ENCODE results near the gene KCNH2.
A peak's percentile ranks its signal among the peaks of the same experiment; 100 is the strongest.

Gene KCNH2

DNA sequence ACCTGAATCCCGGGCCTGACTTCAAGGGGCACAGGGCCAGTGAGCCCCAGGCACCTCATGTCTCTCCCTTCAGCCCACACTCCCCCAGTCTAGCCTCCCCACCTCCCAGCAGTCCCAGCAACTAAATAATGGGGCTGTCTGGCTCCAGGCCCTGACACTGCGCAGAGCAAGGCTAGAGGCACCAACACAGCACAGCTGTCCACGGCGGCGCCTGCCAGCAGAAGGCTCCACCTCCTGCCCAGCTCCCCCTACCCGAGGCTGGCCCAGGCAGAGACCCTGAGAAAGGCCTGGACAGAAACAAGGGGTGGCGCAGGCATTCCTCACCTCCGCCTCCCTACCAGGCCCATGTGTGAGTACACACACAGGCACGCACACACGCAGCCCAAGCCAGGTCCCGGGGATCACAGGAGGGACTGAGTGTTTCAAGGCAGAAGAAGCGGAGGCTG lies 6.1 kb downstream of the KCNH2 start:
- DNase-seq: no peak

DNA sequence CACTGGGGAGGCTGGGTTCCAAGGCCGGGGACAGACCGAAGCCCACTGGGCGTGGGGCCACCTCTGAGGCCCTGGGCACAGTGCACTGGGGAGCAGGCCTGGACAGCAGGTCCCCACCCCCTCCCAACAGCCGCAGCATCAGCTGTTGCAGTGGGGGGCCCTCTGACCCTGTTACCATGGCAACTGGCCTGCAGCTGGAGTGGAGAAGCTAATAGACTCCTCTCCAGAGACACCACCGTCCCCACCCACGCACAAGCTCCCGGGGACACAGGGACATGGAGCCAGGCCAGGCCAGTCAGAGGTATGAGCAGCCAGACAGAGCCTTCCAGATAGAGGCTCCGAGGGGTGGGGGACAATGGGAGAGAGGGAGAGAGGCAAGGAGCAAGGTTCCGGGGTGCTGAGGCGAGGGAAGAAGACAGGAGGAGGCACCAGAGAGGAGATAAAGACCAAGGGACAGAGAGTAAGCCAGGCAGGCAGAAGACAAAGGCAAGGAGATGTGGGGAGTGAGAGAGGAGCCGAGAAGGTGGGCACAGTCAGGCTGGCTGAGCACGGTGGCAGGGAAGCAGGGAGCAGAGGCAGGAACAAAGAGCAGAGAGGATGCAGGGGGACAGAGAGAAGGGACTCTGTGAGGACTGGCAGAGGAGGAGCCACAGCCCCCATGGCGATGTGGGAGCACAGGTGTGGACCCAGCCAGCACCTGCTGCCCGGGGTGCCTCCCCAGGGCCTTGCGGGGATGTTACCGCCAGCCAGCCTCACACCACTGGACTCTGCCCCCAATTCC lies 6.7 kb downstream of the KCNH2 start:
- DNase-seq: no peak

DNA sequence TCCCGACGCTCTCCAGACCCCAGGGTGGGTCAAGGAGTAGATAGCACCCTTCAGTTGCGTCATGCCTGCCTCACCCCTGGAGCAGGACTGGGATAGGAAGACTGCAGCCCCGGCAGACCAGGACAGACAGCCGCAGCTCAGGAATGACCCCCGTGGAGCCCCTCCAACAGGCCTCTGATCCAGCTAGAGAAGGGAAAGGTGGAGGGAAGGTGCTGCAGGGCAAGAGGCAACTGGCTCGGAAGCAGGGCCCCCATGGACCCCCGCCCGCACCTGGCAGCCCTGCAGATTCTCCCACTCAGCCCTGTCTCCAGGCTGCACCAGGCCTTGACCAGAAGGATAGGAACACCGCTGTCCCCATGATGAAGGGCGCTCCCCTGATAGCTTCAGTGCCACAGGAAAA lies 7.7 kb downstream of the KCNH2 start:
- DNase-seq: no peak

DNA sequence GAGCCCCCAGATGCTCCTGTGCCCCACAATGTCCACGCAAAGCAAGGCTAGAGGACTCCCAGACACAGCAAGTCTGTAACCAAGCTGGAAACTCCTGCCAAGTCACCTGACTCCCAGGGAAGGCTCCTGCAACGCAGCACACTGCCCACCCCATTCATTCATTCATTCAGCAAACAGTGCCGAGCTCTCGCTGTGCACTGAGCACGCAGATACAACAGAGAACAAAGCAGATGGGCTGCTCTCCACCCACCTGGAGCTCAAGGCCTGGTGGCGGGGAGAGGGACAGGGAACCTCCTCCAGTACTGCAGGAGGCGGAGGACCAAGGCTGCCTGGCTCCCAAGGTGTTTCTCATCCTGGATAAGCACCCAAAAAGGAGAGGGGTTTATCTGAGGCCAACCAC lies 8.6 kb downstream of the KCNH2 start:
- no peak for DNase-seq

DNA sequence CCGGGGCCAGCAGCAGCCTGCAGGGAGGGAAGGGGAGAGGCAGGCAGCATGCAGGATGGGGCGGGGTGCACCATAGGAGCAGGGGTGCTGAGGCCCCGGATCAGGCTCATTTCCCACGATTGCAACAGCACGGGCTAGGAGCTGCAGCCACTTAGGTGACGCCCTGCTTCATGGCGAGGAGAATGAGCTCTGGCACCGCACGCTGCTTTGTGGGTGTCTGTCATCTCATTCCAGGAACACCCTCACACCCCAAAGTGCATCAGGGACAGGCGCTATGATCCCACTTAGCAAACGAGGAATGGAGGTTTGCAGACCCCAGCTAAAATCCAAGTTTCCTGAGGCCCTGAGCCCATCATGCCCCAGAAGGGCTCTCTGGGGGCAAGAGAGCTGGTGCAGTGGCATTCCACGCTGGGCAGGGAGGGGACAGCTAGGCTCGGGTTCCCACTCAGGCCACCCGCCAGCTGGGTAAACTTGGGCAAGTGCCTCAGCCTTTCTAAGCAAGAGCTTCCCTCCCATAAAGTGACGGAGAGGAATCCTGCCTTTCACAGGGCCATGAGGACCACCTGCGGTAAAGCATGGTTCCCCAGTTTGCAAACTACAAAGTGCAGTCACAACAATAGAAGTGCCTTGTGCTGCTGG lies 9.3 kb downstream of the KCNH2 start:
- DNase-seq: no peak

DNA sequence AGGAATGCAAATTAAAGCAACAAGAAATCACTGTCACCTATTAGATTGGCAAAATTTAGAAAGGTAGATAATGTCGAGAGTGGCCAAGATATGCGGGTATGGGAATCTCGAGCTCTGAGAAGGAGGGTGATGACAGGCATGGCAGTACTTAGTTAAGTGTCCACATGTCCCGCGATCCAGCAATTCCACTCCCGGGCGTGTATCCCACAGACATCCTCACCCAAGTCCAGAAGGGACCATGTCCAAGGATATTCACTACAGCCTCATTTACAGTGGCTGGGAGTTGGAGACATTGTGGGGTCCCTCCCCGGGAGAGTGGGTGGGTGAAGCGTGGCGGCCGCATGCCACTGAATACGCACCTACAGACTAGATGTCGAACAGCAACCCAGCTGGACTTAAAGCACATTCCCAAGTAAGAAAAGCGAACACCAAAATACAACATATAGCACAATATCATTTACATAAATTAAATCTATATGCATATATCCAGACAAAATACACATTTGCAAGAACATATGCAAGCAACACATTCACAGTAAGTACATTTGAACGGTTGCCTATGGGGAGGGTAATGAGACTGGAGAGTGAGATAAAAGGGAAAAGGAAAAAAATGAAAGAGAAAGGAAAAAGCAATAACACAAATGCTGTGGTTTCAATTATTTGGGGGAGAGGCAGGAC lies 9.9 kb downstream of the KCNH2 start:
- DNase-seq: no peak

DNA sequence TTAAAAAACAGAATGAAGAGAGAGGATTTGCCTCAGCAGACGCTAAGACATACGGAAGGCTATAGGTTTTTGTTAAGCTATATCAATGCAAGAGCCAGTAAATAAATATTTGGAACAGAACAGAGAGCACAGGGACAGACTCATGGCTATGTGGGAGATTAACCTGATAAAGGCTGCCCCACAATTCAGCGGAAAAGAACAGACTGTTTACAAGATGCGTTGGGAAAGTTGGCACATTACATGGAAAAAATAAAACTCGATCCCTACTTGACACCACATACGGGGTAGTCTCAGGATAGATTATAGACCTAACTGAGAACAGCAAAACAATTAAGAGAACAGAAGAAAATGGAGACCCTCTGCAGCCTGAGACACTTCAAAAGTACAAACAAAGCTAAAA lies 10.8 kb downstream of the KCNH2 start:
- DNase-seq: no peak

DNA sequence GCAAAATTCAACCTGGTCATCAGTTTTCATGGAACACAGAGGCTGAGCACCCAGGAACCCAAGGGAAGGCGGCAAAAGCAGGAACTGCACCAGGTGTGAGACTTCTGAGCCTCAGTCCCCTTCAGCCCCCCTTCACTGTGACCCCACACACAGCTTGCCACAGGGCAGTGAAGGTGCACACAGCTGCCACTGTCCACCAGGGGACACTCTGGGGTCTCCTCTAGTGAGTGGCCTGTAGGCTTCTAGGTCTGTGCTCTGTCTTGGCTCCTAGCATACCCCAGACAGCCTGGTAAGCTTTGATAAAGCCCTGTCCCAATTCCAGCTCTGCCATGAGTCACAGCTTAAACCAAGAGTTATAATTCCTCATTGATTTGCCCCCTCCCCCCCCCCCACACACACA lies 12.1 kb downstream of the KCNH2 start:
- no peak for DNase-seq

DNA sequence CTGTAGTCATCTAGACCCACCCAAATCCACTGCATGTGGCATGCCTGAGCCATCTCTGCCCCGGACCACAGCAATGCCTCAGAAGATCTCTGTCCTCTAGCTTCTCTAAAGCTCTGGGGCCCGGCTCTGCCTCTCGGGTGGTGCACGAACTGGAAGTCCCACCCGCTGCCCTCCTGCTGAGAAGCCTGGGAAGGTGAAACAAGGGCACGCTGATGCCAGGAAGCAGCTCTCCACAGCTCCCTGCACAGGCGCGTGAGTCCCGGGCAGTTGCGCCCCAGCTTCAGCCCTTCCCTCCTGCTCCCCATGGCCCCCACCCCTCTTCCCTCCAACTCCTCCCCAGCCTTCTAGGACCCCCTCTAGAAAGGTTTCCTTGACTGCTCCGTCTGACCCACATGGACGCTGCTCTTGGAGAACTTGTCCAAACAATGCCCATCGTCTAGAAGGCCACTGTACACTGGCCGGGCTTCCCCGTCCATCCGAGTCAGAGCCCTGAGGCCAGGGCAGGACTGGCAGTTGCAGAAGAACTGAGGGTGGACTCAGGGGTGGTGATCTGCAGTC lies 12.8 kb downstream of the KCNH2 start:
- no peak for DNase-seq

DNA sequence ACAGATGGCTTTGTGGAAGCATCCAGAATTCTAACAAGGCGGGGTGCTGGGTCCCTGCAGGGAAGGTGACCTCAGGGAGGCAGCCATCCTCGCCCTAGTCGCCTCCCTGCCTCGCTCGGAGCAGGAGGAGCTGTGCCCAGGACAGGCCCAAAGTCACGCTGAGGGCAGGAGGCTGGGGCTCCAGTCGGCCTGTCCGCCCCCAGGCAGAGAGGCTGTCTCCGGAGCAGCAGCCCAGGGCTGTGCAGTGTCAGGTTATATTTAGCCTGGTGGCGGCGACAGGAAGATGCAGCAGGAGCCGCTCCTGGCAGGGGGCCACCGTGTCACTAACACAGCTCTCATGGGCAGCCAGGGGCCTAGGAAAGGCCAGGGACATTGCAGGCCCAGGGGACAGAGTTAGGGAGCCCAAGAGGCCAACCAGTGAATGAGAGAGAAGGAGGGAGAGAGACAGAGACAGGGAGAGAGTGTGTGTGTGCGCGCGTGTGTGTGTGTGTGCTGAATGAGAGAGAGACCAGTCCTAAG lies 13.5 kb downstream of the KCNH2 start:
- no peak for DNase-seq

DNA sequence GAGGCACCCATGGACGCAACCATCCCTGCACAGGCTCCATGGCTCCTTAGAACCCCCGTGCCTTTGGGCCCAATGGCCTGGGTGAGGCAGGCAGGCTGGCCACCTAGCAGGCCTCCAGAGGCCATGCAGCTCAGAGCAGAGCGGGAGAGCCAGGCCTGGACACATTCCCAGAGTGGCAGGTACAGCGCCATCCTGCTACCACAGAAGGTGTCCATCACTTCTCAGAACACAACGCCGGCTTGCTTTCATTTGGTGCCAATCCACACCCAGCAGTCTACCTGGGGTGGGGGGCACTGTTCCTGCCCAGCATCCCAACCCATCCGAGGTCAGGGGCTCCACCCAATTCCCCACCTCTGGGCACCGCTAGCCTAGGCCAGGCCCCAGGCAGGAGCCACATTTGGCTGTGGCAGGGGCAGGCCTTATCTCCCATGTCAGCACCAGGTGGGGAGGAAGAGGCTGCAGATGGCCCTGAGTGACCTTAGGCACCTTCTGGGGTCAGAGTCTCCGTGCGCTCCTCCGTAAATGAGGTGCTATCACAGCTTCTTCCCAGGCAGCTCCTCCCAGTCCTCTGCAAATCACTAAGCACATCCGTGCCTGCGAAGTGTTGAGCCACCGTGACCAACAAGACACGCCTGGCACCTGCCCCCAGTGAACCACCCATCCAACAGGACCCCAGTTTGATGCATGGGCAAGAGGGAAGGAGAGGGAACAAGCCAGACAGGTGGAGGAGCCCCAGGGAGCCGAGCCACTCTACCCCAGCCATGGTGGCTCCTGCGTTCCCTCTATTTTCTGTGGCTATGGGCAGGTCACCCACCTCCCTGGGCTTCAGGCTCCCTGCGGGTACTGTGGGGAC lies 14.2 kb downstream of the KCNH2 start:
- DNase-seq: no peak

DNA sequence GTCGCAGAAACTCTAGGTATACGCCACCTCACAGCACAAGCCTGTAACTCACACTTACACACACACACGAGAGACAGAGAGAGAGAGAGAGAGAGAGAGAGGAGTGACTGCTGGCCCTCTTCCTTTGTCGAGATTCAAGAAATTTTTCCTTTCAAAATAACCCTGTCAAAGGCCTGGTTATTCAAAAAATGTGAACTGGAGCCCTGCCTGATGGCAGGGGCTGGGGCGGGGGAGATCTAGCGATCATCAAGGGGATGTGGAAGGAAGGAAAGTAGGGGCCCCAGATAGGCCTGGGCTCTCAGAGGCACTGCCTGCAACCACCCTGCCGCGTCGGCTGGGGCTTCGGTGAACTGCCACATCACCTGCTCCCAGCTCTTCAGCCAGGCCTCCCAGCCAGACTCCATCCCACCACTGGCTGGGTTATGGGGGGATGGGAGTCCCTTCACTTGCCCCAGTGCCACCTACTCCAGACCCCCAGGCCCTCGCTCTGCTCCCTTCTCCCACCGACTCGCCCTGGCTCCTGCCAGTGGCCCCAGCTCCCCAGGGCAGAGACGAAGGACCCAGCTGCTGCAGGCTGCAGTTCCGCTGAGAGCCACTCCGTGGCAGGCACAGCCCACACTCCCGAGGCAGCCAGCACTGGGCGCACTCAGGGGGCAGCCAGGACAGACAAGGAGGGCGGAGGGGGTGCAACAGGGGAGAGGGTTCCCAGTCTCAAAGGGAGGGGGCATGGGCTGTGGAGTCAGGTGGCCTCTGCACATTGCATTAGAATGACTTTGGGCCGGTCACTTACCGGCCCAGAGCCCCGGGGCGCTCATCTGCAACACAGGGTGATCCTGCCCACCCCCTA lies 15.3 kb downstream of the KCNH2 start:
- peak; percentile 72 for DNase-seq

DNA sequence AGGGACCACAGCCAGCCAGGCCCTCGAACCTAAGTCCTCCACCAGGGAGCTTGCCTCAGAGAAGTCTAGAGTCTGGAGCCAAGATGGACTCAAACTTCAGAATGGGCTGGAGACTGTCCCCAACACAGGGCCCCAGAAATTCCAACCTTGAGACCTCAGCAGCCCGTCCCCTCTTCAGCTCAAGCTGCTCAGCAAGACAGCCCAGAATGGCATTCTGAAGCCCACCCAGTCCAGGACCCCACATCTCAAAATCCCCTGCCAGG lies 15.9 kb downstream of the KCNH2 start:
- DNase-seq: no peak

DNA sequence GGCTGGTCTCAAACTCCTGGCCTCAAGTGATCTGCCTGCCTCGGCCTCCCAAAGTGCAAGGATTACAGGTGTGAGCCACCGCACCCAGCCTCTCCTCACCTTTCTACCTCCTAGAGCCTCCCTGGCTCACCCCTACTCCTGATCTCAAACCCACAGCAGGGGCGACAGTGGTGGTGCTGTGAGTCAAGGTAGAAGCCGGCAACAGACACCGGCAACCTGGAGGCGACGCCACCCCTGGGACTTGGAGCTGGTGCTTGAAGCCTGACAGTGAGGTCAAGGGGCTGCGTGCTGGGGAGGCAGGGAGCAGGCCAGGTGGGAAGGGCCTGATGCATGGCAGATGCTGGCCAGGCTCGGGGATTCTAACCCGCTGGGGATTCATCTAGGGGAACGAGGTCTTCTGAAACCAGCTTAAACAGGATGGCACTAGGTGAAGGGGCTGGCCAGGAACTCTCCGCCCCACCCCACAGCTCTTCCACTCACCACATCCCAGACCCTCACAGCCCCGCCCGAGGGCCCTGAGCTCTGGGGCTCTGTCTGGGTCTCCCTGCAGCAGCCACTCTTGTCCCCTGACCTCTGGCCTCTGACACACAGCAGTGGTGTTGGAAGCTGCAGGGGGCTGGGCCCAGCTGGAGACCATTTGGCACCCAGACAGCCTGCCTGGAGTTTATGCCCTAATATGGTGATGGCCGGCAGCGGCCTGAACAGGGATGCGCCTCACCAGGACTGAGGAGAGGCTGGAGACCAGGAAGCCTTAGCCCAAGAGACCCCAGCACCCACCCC lies 16.4 kb downstream of the KCNH2 start:
- no peak for DNase-seq

DNA sequence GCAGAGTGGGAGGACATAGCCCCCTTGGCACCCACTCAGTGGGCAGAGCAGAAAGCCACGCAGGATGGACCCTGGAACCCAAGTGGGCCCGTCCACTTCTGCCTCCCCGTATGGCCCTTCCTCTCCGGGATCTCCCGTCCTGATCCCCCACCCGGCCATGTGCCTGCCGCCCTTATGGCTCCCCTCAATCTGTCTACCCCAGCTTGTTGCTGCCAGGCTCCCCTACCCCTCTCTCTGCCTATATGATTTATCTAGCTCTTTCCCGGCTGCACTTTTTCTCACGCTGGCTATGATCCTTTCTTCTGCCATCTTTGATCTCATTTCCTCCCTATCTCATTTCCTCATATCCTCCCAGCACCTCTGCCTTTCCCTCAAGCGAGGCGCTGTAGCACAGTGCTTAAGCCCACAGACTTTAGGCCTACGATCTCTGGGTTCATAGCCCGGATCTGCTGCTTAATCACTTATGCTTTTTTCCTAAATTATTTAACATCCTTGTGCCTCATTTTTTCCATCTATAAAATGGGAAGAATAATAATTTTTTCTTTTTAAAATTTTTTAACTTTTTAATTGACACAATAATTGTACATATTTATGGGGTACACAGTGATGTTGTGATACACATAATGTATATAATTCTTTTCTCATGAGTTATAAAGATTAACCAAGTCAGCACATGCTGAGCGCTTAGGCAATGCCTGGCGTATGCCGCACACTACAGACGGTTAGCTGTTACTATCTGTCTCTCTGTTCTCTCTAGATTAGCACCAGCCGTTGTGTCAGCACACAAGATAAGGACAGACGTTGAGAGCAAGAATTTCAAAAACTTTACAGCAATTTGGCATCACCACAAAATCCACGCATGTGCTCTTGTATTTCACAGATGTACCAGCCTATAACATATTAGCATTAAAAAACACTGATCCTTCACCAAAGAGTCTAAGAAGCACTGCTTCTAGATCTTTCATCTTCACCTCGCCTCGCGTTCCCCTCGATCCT lies 18.1 kb downstream of the KCNH2 start:
- peak; percentile 35 for DNase-seq

DNA sequence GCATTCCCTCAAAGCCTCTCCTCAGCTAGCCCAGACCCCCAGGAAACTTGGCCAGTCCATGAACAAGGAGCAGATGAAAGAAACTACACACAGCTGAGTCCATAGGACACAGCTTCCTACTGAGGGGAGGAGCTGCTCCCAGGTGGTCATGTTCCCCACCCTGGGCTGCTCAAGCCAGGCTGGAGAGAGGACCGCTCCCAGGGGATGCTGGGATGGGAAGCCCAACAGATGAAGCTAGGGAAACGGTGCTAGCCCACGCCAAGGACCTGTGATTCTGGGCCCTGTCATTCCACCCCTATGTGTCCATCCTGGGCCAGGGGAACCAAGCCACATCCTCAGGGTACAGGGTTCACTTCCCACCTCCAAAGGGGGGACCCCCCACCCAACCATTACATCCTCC lies 19.0 kb downstream of the KCNH2 start:
- DNase-seq: no peak

DNA sequence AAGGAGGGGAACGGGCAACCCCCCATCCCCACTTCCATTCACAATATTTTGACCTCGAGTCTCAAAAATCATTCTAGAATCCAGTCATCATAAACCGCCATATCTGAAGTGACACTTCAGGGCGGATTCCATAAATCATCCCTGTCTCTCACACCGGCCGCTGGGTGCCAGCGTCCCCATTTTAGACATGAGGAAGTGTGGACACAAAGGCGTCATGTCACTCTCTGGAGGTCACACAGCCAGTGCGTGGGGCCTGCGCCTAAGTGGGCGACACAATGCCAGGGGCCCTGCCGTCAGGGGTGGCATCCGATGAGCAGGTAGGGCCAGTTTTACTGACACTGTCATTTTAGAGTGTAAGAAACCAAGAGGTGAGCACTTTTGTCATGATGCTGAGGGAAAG lies 19.5 kb downstream of the KCNH2 start:
- DNase-seq: no peak

DNA sequence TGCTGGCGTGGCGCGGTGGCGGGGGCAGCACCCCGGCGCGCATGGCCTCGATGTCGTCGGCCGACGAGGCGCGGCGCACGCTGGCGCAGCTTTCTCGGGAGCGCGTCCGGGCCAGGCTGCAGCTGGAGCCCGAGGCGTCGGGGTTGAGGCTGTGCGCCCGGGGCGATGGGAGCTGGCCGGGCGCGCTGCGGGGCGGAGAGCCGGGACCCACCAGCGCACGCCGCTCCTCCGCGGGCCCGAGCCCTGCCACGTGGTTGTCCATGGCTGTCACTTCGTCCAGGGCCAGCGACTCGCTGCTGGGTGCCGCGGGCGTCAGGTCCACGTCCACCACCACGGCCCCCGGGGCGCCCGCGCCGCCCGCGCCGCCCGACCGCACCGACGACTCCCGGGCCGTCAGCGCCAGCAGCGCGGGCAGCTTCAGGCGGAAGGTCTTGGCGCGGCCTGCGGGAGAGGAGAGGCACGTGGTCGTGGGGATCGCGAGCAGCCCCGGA lies 20.0 kb downstream of the KCNH2 start:
- DNase-seq: no peak
